ENCODE results near the gene DNASE1. TPM values are rescaled to one million over a fixed set of nuclear protein-coding genes. Genes with fewer than 3 reads are reported as not detected.
A peak's percentile ranks its signal among the peaks of the same experiment; 100 is the strongest.

DNASE1 gene
- total RNA-seq, 1 donor from 2014 or later = 48.7 TPM

DNA sequence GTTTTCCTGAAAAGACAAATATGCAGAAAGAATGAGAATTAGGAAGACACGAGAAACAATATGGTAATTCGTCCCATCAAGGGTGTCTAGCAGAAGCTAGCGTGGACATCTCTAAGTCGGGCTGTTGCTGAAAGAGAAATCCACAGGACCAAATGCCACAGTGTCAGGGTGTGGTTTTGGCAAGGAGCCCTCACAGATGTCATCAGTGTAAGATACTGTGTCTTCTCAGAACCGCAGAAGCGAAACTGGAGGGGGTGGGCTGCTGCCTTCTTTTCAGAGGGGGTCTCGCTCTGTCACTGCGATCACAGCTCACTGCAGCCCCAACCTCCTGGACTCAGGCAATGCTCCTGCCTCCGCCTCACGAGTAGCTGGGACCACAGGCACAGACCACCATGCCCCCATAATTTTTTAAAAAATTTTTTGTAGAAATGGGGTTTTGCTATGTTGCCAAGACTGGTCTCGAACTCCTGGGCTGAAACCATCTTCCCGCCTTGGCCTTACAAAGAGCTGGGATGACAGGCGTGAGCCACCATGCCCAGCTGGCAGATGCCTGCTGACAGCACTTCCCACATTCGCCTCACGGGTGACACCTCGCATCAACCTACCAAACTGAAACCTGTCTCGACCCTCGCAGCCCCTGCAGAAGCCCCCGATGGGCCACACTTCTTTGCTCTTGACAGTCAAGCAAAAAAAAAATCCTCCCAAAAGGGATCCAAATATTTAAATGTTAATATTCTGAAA lies 36.7 kb downstream of the DNASE1 start:
- H3K27ac Mint-ChIP-seq = peak overlapping the region; percentile 91
- peaks cover 15% of the 10 kb centered on the region for H3K36me3 Mint-ChIP-seq
- TF ChIP-seq, protein P1, sequence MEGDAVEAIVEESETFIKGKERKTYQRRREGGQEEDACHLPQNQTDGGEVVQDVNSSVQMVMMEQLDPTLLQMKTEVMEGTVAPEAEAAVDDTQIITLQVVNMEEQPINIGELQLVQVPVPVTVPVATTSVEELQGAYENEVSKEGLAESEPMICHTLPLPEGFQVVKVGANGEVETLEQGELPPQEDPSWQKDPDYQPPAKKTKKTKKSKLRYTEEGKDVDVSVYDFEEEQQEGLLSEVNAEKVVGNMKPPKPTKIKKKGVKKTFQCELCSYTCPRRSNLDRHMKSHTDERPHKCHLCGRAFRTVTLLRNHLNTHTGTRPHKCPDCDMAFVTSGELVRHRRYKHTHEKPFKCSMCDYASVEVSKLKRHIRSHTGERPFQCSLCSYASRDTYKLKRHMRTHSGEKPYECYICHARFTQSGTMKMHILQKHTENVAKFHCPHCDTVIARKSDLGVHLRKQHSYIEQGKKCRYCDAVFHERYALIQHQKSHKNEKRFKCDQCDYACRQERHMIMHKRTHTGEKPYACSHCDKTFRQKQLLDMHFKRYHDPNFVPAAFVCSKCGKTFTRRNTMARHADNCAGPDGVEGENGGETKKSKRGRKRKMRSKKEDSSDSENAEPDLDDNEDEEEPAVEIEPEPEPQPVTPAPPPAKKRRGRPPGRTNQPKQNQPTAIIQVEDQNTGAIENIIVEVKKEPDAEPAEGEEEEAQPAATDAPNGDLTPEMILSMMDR (IDR thresholded peaks at IDR 0.05; ENCODE audit: unreplicated experiment) = no peak
- DNase-seq (ENCODE audit: low spot score in 2 of 2, unreplicated experiment in 2 of 2) = no peak
- peaks cover 8% of the 10 kb centered on the region for H3K4me1 Mint-ChIP-seq
- no peaks in the 10 kb centered on the region for H3K27me3 Mint-ChIP-seq (ENCODE audit: low read depth)
- no peaks in the 10 kb centered on the region for H3K9me3 Mint-ChIP-seq
- H3K4me3 Mint-ChIP-seq = peak overlapping the region; percentile 40

DNA sequence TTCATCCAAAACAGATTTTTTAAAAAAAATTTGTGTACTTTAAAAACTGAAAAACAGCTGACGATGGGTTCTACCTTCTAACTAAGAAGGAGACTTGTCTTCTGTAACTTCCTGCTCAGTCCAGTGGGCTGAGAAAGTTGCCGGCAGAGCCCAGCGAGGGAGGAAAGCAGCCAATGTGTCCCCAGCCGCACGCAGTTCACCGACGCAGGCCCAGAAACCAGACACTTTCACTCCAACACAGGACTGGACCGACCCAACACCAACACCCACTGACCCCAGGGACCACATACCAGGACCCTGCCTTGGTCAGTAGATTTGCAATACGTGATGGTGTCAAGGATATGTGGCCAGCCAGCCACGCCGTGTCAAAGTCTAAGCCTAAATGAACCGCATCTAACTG lies 37.3 kb downstream of the DNASE1 start:
- peaks cover 8% of the 10 kb centered on the region for H3K4me1 Mint-ChIP-seq

DNA sequence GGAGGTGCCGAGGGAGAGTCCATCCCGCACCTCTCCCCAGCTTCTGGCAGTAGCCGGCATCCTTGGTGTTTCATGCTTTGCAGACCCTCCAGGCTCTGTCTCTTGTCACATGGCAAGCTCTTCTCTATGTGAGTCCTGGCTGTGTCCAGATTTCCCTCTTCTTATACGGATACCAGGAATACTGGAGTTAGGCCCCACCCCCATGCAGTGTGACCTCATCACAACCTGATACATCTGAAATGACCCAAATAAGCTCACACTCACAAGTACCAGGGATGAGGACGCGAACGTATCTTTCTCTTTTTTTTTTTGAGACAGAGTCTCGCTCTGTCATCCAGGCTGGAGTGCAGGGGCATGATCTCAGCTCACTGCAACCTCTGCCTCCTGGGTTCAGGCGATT lies 39.6 kb downstream of the DNASE1 start:
- no peak for DNase-seq (ENCODE audit: low spot score in 2 of 2, unreplicated experiment in 2 of 2)
- Mint-ChIP-seq H3K9me3 (no peaks in the 10 kb centered on the region), H3K4me1 (peaks cover 8% of the 10 kb centered on the region), H3K27me3 (ENCODE audit: low read depth) (no peaks in the 10 kb centered on the region), H3K27ac (no peak overlapping the region), H3K4me3 (no peak overlapping the region), H3K36me3 (peaks cover 6% of the 10 kb centered on the region)
- TF ChIP-seq, protein P1 (IDR thresholded peaks at IDR 0.05; ENCODE audit: unreplicated experiment) = no peak

More for the DNA sequence above, 37.3 kb downstream of the DNASE1 start:
- no peak for DNase-seq (ENCODE audit: low spot score in 2 of 2, unreplicated experiment in 2 of 2)
- Mint-ChIP-seq H3K4me3 (no peak overlapping the region), H3K36me3 (peaks cover 14% of the 10 kb centered on the region), H3K27me3 (ENCODE audit: low read depth) (no peaks in the 10 kb centered on the region), H3K27ac (no peak overlapping the region), H3K9me3 (no peaks in the 10 kb centered on the region)
- TF ChIP-seq, protein P1 (IDR thresholded peaks at IDR 0.05; ENCODE audit: unreplicated experiment) = no peak

DNA sequence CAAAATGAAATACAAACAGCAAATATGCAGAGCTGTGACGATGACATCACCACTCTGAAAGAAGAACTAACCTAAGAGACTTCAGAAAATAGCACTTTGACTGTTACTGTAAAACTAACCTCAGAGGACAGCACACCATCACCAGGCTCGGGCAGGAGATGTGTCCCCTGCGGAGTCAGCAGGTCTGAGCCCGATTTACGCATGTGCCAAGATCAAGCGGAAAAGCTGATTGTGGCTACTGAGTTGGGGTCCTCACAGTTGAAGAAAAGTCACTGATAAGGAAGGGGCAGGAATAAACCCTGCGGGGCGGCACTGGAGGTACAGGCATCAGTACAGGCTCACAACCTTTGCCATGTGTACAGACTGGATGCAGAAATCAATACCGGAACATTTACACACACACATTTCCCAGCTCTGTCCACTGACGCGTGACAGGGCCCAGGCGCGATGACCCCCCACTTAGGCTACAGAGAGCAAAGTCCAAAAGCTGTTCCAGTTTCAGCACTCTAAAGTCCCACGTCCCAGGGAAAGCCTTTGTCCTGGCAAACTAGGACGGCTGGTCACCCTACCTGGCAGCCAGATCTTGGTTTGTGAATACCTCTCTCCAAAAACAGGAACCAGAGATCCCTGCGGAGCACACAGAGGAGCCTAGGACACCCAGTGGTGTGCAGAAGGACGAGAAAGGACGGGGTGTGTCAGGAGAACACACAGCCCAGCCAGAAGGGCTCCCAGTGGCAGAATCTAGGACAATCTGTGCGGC lies 41.3 kb downstream of the DNASE1 start:
- H3K9me3 Mint-ChIP-seq = no peaks in the 10 kb centered on the region
- TF ChIP-seq, protein P1 (IDR thresholded peaks at IDR 0.05; ENCODE audit: unreplicated experiment) = no peak
- DNase-seq (ENCODE audit: low spot score in 2 of 2, unreplicated experiment in 2 of 2) = no peak
- H3K4me1 Mint-ChIP-seq = peaks cover 2% of the 10 kb centered on the region
- no peak overlapping the region for H3K4me3 Mint-ChIP-seq
- peaks cover 2% of the 10 kb centered on the region for H3K36me3 Mint-ChIP-seq
- H3K27ac Mint-ChIP-seq = no peak overlapping the region
- no peaks in the 10 kb centered on the region for H3K27me3 Mint-ChIP-seq (ENCODE audit: low read depth)

DNA sequence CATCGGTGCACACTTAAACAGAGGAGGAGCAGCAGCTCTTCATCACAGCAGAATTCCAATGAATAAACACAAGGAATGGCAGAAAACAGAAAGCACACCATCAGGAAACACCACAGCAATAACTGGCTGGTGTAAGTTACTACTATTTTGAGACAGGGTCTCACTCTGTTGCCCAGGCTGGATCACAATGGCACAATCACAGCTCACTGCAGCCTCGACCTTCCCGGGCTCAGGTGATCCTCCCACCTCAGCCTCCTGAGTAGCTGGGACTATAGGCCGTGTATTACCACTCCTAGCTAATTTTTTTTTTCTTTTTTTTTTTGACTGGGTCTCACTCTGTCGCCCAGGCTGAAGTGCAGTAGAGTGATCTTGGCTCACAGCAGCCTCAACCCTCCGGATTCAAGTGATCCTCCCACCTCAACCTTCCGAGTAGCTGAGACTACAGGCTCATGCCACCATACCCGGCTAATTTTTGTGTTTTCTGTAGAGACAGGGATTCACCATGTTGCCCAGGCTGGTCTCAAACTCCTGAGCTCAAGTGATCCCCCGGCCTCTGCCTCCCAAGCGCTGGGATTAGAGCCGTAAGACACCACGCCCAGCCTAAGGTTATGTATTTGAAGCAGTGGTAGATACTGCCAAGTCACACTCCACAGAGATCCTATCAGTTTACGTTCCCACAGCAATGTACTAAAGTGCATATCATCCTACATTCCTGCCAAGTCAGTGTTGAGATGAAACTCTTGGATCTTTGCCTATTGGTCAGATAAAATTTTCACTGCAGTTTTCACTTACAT lies 42.1 kb downstream of the DNASE1 start:
- no peak overlapping the region for H3K4me3 Mint-ChIP-seq
- DNase-seq (ENCODE audit: low spot score in 2 of 2, unreplicated experiment in 2 of 2) = no peak
- no peaks in the 10 kb centered on the region for H3K9me3 Mint-ChIP-seq
- H3K27me3 Mint-ChIP-seq (ENCODE audit: low read depth) = no peaks in the 10 kb centered on the region
- H3K4me1 Mint-ChIP-seq = no peaks in the 10 kb centered on the region
- TF ChIP-seq, protein P1 (IDR thresholded peaks at IDR 0.05; ENCODE audit: unreplicated experiment) = no peak
- peaks cover 5% of the 10 kb centered on the region for H3K36me3 Mint-ChIP-seq
- H3K27ac Mint-ChIP-seq = no peak overlapping the region

Measured in mesothelial cell of epicardium (in vitro differentiated cells).